Endometrial microvascular endothelial cells (primary cell): ENCODE measurements around the gene CCDC157. TPM values are rescaled to one million over a fixed set of nuclear protein-coding genes. Genes with fewer than 3 reads are reported as not detected.

Source experiments
- in situ Hi-C: cut with HindIII; loops from 2 replicates; pipeline ENCODE4 v1.10.0; 2017; ENCODE audit warnings: low sequenced_read_pairs, low pct_unique_long_range_greater_than_20kb; ENCODE audit errors: inconsistent ontology term
- total RNA-seq: library from RNA; depleted of rRNA; stranded (reverse); fragments of >200 nt; gene quantifications from one replicate; pipeline ENCODE4 v1.2.3, GENCODE V29; 2015; ENCODE audit errors: inconsistent ontology term

CCDC157 gene
- total RNA-seq, 1 donor from 2014 or later, result 2.0 TPM

- in situ Hi-C loops, result loop anchor here (25.0 kb wide), 1 partner anchor 137 kb away; the partner anchor contains the start of gene CASTOR1
These were observed 67.9 kb downstream of the CCDC157 start for GRCh38 chr22:30424534-30425326.

DNA sequence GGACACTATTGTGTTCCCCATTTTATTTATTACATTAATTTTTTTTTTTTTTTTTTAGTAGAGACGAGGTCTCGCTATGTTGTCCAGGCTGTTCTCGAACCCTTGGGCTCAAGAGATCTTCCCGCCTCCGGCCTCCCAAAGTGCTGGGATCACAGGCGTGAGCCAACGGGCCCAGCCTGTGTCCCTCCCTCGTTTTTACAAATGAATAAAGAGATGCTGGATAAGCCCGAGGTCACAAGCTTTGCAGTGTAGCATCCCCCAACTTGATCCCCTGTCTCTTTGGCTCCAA, 68.5 kb downstream of the CCDC157 start:
- in situ Hi-C loops, result loop anchor here (25.0 kb wide), 1 partner anchor 138 kb away; the partner anchor contains the start of gene CASTOR1

DNA sequence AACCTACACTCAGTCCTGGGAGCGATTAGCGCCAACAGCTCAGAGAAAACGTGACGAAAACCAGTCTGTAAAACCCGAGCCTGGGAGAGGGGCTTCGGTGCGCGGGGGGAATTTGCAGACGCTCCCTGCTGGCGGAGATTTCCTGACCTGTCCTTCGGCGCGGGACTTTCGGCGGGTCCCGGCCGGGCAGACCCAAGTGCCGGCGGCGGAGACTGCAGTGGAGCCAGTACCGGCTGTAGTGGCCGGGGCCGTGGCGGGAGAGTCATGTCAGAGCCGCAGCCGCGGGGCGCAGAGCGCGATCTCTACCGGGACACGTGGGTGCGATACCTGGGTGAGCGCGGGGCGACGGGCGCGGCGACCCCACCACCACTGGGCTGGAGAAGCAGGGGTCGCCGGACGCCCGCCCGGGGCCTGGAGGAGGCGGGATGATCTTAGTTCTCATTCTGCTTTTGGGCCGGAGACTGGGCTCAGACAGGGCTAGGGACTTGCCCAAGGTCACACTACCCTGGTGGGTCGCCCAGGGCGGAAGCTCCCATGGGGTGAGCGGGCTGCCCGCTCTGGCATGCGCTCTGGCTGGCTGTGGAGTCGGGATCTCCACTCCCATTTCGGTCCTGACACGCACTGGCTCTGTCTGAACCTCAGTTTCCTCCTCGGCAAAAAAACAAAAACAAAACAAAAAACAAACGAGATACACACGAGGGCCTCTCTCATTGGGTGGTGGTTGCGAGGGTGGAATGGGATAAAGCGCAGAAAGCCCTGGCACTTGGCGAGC, 69.0 kb downstream of the CCDC157 start, which contains the start of gene MTFP1:
Gene MTFP1 (plus strand): TSS at position 153 of the 772 bp plus-strand sequence. CDS start 112 bp downstream, at position 265.
- in situ Hi-C loops, result loop anchor here (25.0 kb wide), 1 partner anchor 139 kb away; the partner anchor contains the start of gene CASTOR1

Other genes starting within 250 kb of the CCDC157 start
- gene LIF, start 110.2 kb upstream of the CCDC157 start, total RNA-seq, result not detected
- gene OSM, start 90.2 kb upstream of the CCDC157 start, total RNA-seq, result not detected
- gene CASTOR1, start 67.5 kb upstream of the CCDC157 start, total RNA-seq, result 4.0 TPM
- 12.1 TPM for gene TBC1D10A, start 30.1 kb upstream of the CCDC157 start, total RNA-seq
- 81.0 TPM for gene SF3A1, start 113 bp upstream of the CCDC157 start, total RNA-seq
- 11.2 TPM for gene RNF215, start 30.4 kb downstream of the CCDC157 start, total RNA-seq
- 48.2 TPM for gene SEC14L2, start 40.0 kb downstream of the CCDC157 start, total RNA-seq
- gene MTFP1, start 68.8 kb downstream of the CCDC157 start, total RNA-seq, result 86.3 TPM
- not detected for gene SEC14L3, start 115.0 kb downstream of the CCDC157 start, total RNA-seq
- gene SEC14L4, start 148.7 kb downstream of the CCDC157 start, total RNA-seq, result not detected
- not detected for gene SEC14L6, start 189.7 kb downstream of the CCDC157 start, total RNA-seq
- not detected for gene GAL3ST1, start 217.7 kb downstream of the CCDC157 start, total RNA-seq
- 88.8 TPM for gene PES1, start 234.9 kb downstream of the CCDC157 start, total RNA-seq